Prostate gland (tissue), 2 donors: ENCODE data around the gene PSMB9. TPM values are rescaled to one million over a fixed set of nuclear protein-coding genes. Genes with fewer than 3 reads are reported as not detected.
A peak's percentile ranks its signal among the peaks of the same experiment; 100 is the strongest.
"Not testable (repeated sequence)": the region's sequence is repeated elsewhere in the genome, so short reads cannot be mapped to it uniquely, and the experiment has no call there.

Experiments used
- DNase-seq: peaks from one replicate; pipeline ENCODE4 v3.0.0-alpha.2; 2019; ENCODE audit warnings: low spot score
- H3K27ac ChIP-seq, 2 donors: fragments of 200-600 bp; sonication (generic); 2 replicates each; pipeline ENCODE4 v1.5.1; 2017 to 2019
- H3K27me3 ChIP-seq: fragments of 200-600 bp; sonication (generic); replicated peaks from 2 replicates; pipeline ENCODE4 v1.5.1; 2019; ENCODE audit not compliant: insufficient read depth
- H3K36me3 ChIP-seq, 2 donors: fragments of 200-600 bp; sonication (generic); 1 replicate in 1 of 2; 2 replicates in 1 of 2; pipeline versions ENCODE4 v1.5.1 to v1.8.1; 2017 to 2019
- H3K4me1 ChIP-seq: fragments of 200-600 bp; sonication (generic); replicated peaks from 2 replicates; pipeline ENCODE4 v1.5.1; 2019
- H3K4me3 ChIP-seq, 2 donors: fragments of 200-600 bp; sonication (generic); 2 replicates each; pipeline ENCODE4 v1.5.1; 2017 to 2019
- H3K9me3 ChIP-seq: fragments of 200-600 bp; sonication (generic); 2 replicates; pipeline ENCODE4 v1.5.1; 2017
- POLR2A ChIP-seq: fragments of 450-650 bp; IDR thresholded peaks from one replicate; pipeline ENCODE4 v1.6.1; 2016; ENCODE audit warnings: antibody characterized with exemption, mild to moderate bottlenecking
- POLR2AphosphoS5 ChIP-seq: sonication (generic); formaldehyde crosslinking; IDR thresholded peaks from one replicate; pipeline ENCODE4 v1.6.1; 2017; ENCODE audit warnings: antibody characterized with exemption
- WGBS: methylation state at CpG from one replicate; pipeline ENCODE4 v1.1.5; 2018; 5-methylcytosine and 5-hydroxymethylcytosine counted together
- intact Hi-C: fragments of 100-400 bp; cut with DNase I; formaldehyde crosslinking; loops from one replicate; pipeline ENCODE4 v1.14.2; 2022
- total RNA-seq, 2 donors: library from RNA; depleted of rRNA; stranded (reverse); fragments of >200 nt; gene quantifications; one replicate each; pipeline ENCODE4 v1.1.0, GENCODE V29; 2016
- TF ChIP-seq, protein P1 (sequence below), 4 experiments: fragments of 200-600 bp in 2 of 4; fragments of 450-650 bp in 2 of 4; sonication (generic) in 2 of 4; IDR thresholded peaks; 1 replicate in 3 of 4; 2 replicates in 1 of 4; pipeline ENCODE4 v1.5.1; 2016 to 2019; ENCODE audit warnings: antibody characterized with exemption in 4 of 4, mild to moderate bottlenecking in 2 of 4, moderate library complexity in 2 of 4

The PSMB9 gene
- 10 to 100 TPM; 22.4 to 27.7 TPM for total RNA-seq

DNA sequence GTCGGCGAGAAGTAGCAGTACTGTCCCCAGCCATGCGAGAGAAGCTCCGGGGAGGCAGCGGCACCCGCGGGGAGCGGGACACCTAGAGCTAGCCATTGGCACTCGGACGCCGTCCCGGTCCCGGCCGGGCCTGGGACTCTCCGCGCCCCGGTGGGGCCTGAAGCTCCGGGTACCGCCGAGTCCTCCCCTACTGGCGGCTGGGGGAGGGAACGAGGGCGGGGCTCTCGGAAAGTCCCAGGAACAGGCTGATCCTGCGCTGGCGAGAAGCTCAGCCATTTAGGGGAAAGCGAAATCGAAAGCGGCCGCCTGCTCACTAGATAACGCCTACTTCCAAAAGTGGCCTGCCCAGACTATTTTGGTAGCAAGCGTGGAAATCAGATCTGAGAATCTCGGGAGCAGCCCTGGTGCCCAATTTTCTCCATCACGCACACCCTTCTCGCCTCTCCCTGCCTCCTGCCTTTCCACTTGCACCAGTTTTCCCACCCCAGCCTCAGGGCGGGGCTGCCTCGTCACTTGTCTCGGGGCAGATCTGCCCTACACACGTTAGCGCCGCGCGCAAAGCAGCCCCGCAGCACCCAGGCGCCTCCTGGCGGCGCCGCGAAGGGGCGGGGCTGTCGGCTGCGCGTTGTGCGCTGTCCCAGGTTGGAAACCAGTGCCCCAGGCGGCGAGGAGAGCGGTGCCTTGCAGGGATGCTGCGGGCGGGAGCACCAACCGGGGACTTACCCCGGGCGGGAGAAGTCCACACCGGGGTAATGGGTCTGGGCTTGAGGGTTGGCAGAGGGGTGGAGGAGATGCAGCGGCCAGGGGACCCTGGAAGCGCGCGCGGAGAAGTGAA, at the start of gene PSMB9, which contains the start of gene TAP1:
Gene PSMB9, plus strand, starts transcription at position 652 of the 835 bp plus-strand sequence. Its CDS starts 38 bp downstream, at position 690.
Gene TAP1, minus strand, starts transcription at position 164 of the 835 bp plus-strand sequence. Its CDS starts 68 bp downstream, at position 96.
- under 1% methylated on average over 68 of the region's 68 CpGs for WGBS
- peak within 1 kb of the TSS; percentile 89 to 97 for H3K4me3 ChIP-seq
- H3K36me3 ChIP-seq = no peaks in the 10 kb centered on the region
- TF ChIP-seq POLR2A (peak; percentile 98), POLR2AphosphoS5 (peak; percentile 88)
- TF ChIP-seq, protein P1, sequence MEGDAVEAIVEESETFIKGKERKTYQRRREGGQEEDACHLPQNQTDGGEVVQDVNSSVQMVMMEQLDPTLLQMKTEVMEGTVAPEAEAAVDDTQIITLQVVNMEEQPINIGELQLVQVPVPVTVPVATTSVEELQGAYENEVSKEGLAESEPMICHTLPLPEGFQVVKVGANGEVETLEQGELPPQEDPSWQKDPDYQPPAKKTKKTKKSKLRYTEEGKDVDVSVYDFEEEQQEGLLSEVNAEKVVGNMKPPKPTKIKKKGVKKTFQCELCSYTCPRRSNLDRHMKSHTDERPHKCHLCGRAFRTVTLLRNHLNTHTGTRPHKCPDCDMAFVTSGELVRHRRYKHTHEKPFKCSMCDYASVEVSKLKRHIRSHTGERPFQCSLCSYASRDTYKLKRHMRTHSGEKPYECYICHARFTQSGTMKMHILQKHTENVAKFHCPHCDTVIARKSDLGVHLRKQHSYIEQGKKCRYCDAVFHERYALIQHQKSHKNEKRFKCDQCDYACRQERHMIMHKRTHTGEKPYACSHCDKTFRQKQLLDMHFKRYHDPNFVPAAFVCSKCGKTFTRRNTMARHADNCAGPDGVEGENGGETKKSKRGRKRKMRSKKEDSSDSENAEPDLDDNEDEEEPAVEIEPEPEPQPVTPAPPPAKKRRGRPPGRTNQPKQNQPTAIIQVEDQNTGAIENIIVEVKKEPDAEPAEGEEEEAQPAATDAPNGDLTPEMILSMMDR (IDR thresholded peaks at IDR 0.05) = peak; percentile 87 to 99 (median 92)
- intact Hi-C loops = loop anchor here (1.0 kb wide), 1 partner anchor 15 kb away; the partner anchor contains the start of gene TAP2
- peaks cover 10% of the 10 kb centered on the region for H3K4me1 ChIP-seq
- H3K9me3 ChIP-seq = no peaks in the 10 kb centered on the region
- peak; percentile 96 for DNase-seq
- peak within 1 kb of the TSS; percentile 99 for H3K27ac ChIP-seq
- no peaks in the 10 kb centered on the region for H3K27me3 ChIP-seq

DNA sequence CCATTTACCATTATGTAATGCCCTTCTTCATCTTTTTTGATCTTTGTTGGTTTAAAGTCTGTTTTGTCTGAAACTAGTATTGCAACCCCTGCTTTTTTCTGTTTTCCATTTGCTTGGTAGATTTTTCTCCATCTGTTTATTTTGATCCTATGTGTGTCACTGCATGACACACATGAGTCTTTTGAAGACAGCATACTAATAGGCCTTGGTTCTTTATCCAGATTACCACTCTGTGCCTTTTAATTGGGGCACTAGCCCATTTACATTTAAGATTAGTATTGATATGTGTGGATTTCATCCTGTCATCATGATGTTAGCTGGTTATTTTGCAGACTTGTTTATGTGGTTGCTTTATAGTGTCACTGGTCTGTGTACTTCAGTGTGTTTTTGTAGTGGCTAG, 48.6 kb upstream of the PSMB9 start:
- H3K27ac ChIP-seq, H3K4me1 ChIP-seq, H3K9me3 ChIP-seq, intact Hi-C loops, H3K27me3 ChIP-seq, H3K4me3 ChIP-seq, H3K36me3 ChIP-seq, DNase-seq: not testable (repeated sequence)

DNA sequence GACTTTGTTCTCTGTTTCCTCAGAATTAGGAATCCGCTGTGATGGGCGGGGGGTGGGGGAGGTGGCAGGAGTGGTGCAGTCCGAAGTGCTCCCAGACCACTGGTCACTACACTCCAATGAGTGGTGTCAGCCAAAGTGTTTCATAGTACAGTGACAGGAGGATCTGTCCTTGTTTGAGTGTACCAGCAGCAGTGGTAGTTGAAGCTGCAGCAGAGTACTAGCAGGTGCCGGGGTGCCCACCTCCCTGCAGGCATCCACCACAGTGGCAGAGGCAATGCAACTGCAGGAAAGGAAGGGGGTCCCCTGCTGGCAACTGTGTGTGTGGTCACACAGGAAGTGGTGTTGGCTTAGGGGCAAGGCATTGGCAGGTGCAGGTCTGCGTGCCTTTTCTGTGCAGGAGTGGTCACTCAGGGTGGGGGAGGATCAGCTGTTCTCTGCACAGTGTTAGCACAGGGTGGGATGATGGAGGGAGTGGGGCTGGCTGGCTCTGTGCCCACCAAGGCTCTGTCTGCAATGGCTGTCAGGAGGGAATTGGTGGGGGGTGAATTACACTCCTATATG, 46.9 kb upstream of the PSMB9 start:
- TF ChIP-seq, protein P1 (IDR thresholded peaks at IDR 0.05) = no peak
- TF ChIP-seq POLR2AphosphoS5 (no peak), POLR2A (no peak)
- intact Hi-C loops = no loop called here
- no peaks in the 10 kb centered on the region for H3K4me1 ChIP-seq
- DNase-seq = no peak
- no peaks in the 10 kb centered on the region for H3K36me3 ChIP-seq
- H3K27me3 ChIP-seq = no peaks in the 10 kb centered on the region
- no peaks in the 10 kb centered on the region for H3K9me3 ChIP-seq
- WGBS = 75% methylated on average over 5 of the region's 5 CpGs
- no peak overlapping the region for H3K4me3 ChIP-seq
- H3K27ac ChIP-seq = no peak overlapping the region

DNA sequence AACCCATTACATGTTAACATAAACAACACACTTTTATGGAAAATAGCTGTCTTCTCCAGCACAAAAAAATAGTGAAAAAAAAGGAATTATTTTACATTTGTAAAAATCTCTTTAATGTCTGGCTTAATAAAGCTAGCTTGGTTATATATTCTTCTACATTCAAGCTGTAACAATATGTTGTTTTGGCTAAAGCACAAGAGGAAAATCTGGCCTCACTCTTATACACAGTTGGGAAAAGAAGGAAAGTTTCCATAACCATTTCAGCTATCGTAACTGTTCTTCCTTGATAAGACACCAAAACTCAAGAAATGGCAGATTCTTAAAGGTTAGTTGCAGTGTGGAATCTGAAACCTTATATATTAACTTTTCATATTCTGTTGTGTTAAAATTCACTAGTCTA, 44.8 kb upstream of the PSMB9 start:
- no peak overlapping the region for H3K27ac ChIP-seq
- no peaks in the 10 kb centered on the region for H3K36me3 ChIP-seq
- WGBS = 2% methylated on average over 1 of the region's 1 CpG
- TF ChIP-seq, protein P1 (IDR thresholded peaks at IDR 0.05) = no peak
- TF ChIP-seq POLR2AphosphoS5 (no peak), POLR2A (no peak)
- no peaks in the 10 kb centered on the region for H3K27me3 ChIP-seq
- H3K4me3 ChIP-seq = no peak overlapping the region
- no peaks in the 10 kb centered on the region for H3K9me3 ChIP-seq
- no peak for DNase-seq
- no peaks in the 10 kb centered on the region for H3K4me1 ChIP-seq
- intact Hi-C loops = no loop called here

DNA sequence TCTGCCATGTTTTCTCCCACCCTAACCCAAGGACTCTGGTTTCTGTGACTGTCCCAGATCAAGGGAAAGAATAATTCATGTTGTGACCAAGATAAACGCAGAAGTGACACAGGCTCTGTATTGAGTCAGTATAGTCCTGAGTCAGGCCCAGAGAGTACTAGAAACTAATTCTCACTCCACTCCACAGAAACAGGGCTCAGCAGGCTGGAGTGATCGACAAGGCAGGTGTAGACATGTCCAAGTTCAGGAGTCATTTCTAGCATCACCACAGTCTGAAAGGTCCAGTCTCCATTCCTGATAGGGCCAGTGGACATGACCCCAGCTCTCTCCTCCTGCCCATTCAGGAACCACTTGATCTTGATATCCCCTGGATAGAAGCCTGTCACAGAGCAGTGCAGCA, 39.8 kb upstream of the PSMB9 start:
- Histone ChIP-seq H3K4me3 (no peak overlapping the region), H3K27ac (no peak overlapping the region), H3K4me1 (no peaks in the 10 kb centered on the region), H3K27me3 (no peaks in the 10 kb centered on the region), H3K36me3 (no peaks in the 10 kb centered on the region), H3K9me3 (no peaks in the 10 kb centered on the region)
- DNase-seq = no peak
- 85% methylated on average over 2 of the region's 2 CpGs for WGBS
- intact Hi-C loops = no loop called here
- TF ChIP-seq, protein P1 (IDR thresholded peaks at IDR 0.05) = no peak
- TF ChIP-seq POLR2A (no peak), POLR2AphosphoS5 (no peak)
